Measurements from ENCODE around the gene LGI1. TPM values are rescaled to one million over a fixed set of nuclear protein-coding genes. Genes with fewer than 3 reads are reported as not detected.

LGI1 gene
- total and polyA plus RNA-seq, 2 of the 8 experiments (the other 6 are each of a cell fraction or from before 2014, with no cell fraction given): 0.15 TPM; not detected in 1

GRCh38 chr10:93756118-93756517, 1.6 kb upstream of the LGI1 start (continued):
- TF ChIP-seq CHD7 (IDR thresholded peaks at IDR 0.05; ENCODE audit: insufficient replicate concordance, low read length): no peak
- TF ChIP-seq TAF7 (optimal IDR thresholded peaks at IDR 0.05; ENCODE audit: borderline replicate concordance, low read depth, low read length): no peak
- TF ChIP-seq CHD2 (IDR thresholded peaks at IDR 0.05; ENCODE audit: low read length): no peak
- TF ChIP-seq RXRA (IDR thresholded peaks at IDR 0.05; ENCODE audit: insufficient read depth, low read depth, low read length): no peak
- no peak for TF ChIP-seq TEAD4 (IDR thresholded peaks at IDR 0.05; ENCODE audit: low read depth, low read length)
- no peak for TF ChIP-seq ATF2 (IDR thresholded peaks at IDR 0.05; ENCODE audit: low read length)
- TF ChIP-seq TCF12 (IDR thresholded peaks at IDR 0.05; ENCODE audit: low read depth, low read length): no peak
- TF ChIP-seq NANOG (IDR thresholded peaks at IDR 0.05; ENCODE audit: insufficient read depth, low read depth, low read length, poor library complexity, severe bottlenecking): no peak
- TF ChIP-seq CREB1 (IDR thresholded peaks at IDR 0.05): no peak
